ENCODE data around the gene MOB3C.

DNA sequence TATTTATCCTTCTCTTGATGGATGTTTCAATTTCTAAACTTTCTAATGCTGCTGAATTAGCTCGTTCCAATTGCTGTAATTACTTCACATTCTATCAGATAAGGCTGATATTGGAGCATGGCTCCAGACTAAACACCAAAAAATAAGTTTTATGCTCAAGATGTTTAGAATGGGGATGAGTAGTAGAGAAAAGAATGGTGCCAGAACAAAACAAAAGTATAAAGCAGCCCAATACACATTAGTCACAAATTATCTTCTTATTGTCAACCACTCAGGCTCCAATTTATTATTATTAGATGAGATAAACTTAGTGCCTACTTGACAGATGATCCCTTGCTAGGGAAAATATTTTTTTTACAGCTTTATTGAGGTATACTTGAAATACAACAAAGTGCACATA is 29.7 kb upstream of the MOB3C start:
- TF ChIP-seq SMC3 (IDR thresholded peaks at IDR 0.05; ENCODE audit: borderline replicate concordance, low read length) (no peak), EZH2 (IDR thresholded peaks at IDR 0.05; ENCODE audit: borderline replicate concordance, control insufficient read depth, low read depth, low read length) (no peak), MYC (IDR thresholded peaks at IDR 0.05; ENCODE audit: insufficient read depth, insufficient read length, insufficient replicate concordance, low read length, severe bottlenecking) (no peak), HDAC2 (IDR thresholded peaks at IDR 0.05) (no peak), POLR2A (IDR thresholded peaks at IDR 0.05; ENCODE audit: low read depth, low read length) (no peak), SP1 (IDR thresholded peaks at IDR 0.05; ENCODE audit: low read depth, low read length) (no peak), CEBPB (IDR thresholded peaks at IDR 0.05; ENCODE audit: borderline replicate concordance in 1 of 2, low read depth in 2 of 2, low read length in 2 of 2) (no peak), POLR2AphosphoS5 (IDR thresholded peaks at IDR 0.05; ENCODE audit: low read length) (no peak), TCF12 (IDR thresholded peaks at IDR 0.05; ENCODE audit: low read depth, low read length) (no peak), EP300 (IDR thresholded peaks at IDR 0.05; ENCODE audit: borderline replicate concordance in 1 of 2, control insufficient read depth in 1 of 2, low read depth in 2 of 2, low read length in 2 of 2) (no peak), RAD21 (IDR thresholded peaks at IDR 0.05; ENCODE audit: insufficient read depth, low read depth, low read length) (no peak)
- TF ChIP-seq, protein P1, sequence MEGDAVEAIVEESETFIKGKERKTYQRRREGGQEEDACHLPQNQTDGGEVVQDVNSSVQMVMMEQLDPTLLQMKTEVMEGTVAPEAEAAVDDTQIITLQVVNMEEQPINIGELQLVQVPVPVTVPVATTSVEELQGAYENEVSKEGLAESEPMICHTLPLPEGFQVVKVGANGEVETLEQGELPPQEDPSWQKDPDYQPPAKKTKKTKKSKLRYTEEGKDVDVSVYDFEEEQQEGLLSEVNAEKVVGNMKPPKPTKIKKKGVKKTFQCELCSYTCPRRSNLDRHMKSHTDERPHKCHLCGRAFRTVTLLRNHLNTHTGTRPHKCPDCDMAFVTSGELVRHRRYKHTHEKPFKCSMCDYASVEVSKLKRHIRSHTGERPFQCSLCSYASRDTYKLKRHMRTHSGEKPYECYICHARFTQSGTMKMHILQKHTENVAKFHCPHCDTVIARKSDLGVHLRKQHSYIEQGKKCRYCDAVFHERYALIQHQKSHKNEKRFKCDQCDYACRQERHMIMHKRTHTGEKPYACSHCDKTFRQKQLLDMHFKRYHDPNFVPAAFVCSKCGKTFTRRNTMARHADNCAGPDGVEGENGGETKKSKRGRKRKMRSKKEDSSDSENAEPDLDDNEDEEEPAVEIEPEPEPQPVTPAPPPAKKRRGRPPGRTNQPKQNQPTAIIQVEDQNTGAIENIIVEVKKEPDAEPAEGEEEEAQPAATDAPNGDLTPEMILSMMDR (IDR thresholded peaks at IDR 0.05 in 2 of 3, conservative IDR thresholded peaks at IDR 0.05 in 1 of 3; ENCODE audit: control insufficient read depth in 2 of 3, extremely low read depth in 1 of 3, insufficient read depth in 1 of 3, low read depth in 3 of 3, low read length in 3 of 3), result no peak
- TF ChIP-seq, protein P2, sequence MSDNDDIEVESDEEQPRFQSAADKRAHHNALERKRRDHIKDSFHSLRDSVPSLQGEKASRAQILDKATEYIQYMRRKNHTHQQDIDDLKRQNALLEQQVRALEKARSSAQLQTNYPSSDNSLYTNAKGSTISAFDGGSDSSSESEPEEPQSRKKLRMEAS (IDR thresholded peaks at IDR 0.05; ENCODE audit: low read depth, low read length), result no peak
- TF ChIP-seq, protein P3, sequence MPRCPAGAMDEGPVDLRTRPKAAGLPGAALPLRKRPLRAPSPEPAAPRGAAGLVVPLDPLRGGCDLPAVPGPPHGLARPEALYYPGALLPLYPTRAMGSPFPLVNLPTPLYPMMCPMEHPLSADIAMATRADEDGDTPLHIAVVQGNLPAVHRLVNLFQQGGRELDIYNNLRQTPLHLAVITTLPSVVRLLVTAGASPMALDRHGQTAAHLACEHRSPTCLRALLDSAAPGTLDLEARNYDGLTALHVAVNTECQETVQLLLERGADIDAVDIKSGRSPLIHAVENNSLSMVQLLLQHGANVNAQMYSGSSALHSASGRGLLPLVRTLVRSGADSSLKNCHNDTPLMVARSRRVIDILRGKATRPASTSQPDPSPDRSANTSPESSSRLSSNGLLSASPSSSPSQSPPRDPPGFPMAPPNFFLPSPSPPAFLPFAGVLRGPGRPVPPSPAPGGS (IDR thresholded peaks at IDR 0.05; ENCODE audit: borderline replicate concordance, insufficient read depth, low read depth, low read length, poor library complexity, severe bottlenecking), result no peak
